ENCODE data around the gene AGBL4.
"Not testable (repeated sequence)": the region's sequence is repeated elsewhere in the genome, so short reads cannot be mapped to it uniquely, and the experiment has no call there.

AGBL4 gene

DNA sequence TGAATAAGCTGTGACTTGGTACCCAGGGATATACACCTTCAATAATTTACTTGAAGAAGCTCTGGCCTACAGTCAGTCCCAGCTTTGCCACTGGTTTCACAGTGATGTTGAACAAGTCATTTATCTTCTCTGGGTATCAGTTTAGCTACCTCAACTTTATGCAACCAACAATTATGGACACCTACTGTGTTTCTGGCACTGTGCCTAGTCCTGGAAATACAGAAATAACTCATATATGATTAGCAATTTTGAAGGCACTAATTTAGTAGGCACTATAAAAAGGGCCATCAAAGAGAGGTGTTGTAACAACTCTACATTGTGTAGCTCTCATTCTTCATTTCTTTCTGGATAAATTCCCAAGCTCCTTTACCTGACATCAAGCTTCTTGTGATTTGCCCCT is 1463.2 kb downstream of the AGBL4 start:
- DNase-seq, result no peak

DNA sequence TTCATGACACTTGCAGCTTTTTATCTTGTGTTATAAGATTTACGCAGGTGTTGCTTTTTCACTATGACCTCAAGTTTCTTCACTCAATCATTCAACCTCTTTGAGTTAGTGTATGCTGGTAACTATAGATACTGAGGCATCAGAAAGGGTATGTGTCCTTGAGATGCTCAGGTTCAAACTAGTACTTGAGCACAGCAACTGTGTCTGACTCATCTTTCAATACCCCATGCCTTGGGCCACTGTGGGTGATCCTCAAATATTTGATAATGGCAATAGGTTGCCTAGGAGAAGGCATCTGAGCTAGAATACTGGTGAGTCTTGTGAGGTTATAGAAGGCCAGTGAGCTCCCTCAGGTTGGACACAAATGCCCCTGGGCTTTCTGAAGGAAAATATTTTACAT is 1463.6 kb downstream of the AGBL4 start:
- no peak for DNase-seq

DNA sequence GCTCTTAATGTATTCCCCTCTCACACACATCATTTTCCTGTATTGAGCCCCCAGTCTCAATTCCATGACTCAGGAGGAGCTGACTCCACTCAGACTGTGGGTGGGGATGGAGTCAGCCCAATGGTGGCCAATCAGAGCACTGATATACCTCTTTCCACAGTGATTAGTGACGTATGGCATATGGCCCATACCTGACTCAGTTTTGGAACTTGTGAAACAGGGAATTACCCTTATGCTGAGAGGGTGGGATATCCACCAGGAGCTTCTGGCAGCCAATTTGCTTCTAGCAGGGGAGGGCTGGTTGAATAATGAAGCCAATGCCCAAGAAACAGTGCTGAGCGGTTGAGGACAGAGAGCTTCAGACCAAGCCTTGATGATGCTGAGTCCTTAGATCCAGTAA is 1465.4 kb downstream of the AGBL4 start:
- no peak for DNase-seq

DNA sequence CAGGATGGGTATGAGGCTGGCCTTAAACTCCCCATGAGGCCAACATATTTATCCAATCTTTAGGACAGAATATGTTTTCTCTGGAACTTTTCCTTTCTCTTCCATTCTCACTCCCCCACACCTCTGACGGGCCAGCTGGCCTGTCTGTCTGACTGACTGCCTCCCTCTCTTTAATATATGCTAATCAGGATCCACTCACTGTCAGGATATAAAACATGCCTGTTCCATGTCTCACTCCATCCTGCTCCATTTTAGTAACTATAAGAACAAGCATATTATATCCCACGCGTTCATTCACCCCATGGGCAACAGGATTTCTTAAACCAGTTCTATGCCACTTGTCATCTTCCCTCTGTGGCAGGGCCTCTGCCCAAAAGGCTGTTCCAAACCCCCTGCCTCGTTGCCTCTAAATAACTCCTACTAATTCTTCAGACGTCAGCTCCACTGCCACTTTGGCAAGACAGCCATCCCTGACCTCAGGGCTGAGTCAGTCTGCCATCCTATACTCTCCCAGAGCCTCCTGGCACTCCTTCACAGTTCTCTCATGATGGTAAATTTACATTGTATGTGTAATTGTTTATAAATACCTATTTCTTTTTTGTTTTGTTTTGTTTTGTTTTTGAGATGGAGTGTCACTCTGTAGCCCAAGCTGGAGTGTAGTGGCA is 1467.4 kb downstream of the AGBL4 start:
- DNase-seq, result no peak

DNA sequence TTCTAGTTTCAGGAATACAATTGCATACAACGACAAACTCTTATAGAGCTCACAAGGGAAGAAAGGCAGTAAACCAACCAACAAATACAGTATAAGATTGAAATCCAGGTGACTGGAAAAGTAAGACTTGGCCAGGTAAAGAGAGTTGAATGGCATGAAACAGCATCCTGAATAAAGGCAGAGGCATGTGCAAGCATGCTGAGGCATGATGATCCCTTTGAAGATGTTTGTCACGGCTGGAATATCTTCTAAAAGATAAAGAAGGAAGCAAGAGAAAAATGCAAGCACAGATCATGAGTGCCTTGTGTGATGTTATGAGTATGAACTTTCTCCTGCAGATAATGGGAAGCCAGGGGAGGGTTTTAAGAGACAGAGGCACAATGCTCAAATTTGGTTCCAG is 1468.5 kb downstream of the AGBL4 start:
- DNase-seq, result no peak

DNA sequence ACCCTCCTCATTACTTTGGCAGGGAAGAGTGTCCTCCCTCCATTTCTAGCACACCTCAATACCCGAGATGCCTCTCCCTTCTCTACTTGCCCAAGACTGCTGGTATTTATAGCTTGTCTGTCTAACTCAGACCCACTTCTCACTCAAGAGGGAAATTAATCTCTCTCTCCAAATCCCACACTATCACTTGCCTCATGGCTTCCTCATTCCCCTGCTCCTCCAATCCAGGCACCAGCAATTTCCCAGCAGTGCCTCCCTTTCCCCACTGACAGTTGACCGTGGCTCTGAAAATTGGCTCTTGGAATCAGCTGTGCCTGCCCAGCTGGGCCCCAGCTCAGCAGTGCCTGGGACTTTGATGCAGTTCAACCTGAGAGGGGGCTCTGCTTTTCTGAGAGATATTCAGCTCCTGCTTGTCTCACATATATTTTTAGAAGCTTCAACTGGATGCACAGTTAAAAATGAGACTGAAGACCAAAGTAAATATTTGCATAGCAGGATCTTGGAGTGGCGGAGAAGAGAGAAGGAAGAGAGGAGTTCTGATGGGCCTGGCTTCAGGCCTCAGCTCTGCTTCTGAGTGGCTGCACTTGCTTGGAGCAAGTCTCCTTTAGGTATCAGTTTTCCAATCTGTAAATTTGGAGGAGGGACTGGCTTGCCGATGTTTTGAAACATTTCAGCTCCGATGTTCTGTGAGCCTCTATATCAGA is 1470.7 kb downstream of the AGBL4 start:
- no peak for DNase-seq

DNA sequence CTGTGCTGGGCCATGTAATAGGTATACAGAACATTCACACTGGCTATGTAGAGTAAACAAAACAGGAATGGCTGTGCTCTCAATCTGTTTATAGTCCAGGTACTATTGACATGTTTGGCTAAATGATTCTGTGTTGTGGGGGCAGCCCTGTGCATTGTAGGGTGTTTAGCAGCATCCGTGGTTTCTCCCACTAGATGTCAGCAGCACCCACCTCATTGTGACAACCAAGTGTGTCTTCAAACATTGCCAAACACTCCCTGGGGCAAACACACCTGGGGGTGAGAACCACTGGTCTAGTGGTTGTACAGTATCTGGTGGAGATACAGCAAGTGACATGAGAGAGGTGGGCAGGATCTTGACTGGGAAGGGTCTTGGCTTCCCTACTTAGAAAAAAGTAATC is 1471.3 kb downstream of the AGBL4 start:
- no peak for DNase-seq

DNA sequence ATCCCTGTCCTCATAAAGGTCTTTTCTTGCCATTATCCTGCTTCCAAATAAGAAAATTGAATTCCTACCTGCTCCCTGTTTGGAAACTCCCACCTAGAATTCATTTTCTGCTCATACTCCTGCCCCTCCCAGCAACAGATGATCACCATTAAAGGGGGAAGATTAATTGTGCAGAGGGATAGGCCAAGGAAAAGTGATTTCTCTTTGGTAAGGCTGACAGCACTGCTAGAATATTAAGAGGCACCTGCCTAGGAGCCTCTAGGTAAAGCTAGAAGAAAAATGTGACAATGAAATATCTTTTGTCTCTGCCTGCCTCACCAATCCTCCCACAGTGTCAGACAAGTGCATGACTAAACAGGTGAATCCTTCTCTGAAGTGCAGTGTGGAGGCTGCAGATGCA is 1474.8 kb downstream of the AGBL4 start:
- DNase-seq, result no peak

DNA sequence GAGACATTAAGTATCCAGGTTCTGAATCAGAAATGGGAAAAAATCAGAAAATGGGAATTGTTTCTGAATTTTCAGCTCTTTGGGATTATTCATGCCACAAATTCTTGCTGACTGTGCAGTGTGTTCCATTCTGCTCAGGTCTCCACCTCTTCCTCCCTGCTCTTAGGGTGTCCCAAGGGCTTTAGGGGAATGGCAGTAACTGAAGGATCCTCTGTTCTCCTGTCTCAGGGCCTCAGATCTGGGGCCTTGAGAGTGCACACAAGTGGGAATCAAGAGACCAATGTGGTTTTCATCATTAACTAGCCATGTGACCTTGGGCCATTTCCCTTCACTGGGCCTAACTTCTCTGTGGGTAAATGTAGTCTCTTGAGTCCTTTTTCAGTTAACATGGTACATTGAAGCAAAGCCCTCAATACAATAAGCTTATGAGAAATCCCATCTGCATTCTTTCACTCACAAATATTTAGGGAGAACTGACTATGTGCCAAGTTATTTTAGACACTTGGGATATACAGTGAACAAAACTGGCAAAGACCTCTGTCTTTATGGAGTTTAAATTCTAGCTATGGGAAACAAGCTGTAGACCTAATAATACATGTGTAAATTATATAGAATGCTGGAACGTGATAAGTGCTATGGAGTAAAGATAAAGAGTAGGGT is 1476.1 kb downstream of the AGBL4 start:
- no peak for DNase-seq

DNA sequence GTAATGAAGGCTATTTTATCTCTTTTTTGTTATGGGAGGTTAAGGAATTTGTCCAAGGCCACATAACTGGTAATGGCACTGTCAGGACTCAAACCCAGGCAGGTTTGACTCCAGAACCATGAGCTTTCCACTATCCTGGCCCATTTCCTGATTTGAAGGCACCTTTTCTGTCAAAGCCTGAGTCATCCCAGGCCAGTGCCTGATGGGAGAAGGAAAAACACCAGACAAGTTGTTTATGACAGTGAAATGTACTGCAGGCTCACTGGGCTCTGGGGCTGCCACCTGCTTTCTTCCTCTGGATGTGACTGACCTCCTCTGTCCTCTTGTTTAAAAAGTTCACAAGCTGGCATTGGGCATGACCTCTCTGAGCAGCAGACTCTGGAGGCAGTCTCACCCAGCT is 1479.9 kb downstream of the AGBL4 start:
- no peak for DNase-seq

DNA sequence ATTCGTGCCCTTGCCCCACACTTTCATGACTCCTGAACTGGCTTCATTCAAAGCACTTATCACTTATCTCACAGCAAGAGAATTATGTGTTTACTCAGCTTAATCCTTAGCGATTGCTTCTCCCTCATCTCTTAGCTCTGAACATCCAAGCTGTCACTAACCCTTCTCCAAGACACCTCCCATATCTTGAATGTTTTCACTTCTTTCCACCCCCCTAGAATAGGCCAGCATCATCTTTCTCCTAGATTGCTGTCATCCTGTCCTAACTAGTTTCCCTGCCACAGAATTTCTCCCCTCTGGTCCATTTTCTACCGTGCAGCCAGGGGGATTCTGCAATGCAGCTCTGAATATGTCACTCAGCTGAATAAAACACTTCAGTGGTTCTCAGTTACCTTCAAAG is 1483.2 kb downstream of the AGBL4 start:
- DNase-seq, result no peak

DNA sequence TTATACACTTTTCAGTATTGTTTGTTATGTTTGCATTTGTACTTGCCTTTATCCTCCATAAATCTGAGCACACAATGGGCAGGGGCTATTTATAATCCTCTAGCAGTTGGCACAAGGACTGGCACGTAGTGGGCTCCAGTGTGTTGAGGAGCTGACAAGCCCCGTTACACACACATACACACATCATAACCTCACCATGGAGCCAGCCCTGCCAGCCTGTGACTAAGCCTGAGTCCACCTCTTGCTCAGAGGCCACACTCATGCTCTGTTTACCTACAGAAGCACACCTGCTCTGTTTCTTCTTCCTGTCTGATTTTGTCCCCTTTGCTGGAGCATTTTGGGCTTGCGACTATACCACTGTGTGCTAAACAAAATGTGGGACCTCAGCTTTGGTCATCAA is 1487.3 kb downstream of the AGBL4 start:
- no peak for DNase-seq

DNA sequence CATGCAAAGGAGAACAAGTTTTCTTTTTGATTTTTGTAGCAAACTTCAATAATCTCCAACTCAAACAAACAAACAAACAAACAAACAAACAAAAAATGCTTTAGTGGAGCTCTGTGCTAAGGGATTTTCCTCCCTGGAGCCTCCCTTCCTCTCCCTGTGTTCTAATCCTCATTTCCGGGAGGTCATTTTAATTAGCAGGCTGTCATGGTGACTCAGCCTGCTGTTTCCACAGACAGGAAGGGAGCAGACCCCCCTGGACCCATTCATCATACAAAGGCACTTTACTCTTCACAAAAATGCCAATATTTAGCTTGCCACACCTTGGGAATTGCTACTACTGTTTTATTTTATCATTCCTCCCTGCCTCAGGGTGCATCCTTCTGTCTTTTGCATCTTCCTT is 1490.8 kb downstream of the AGBL4 start:
- no peak for DNase-seq

DNA sequence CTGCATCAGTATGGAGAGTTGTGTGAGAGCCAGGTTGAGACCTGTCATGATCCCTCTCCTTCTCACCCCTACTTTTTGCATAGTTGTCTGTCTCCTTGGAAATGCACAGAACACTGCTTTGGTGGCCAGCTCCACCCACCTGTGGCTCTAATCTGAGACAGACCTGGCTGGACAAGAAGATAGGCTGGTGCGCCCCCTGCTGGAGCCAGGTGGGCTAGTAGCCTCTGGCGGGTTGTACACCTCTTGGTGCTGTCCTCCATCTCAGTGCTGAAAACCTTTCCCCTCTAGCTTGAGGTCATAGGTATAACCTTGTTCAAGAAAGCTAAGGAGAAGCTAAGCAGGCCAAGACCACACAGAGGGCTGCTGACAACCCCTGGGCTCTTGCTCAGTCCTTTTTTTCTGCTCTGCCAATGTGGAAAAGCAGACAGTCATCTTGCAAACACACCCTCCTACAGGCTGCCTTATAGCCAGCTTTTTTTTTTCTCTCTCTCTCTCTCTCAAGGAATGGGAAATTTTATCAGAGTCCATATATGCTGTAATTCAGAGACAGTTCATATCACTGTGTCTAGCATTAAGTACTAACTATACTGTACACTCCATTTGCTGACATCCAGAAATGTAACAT is 1492.9 kb downstream of the AGBL4 start:
- DNase-seq, result no peak

DNA sequence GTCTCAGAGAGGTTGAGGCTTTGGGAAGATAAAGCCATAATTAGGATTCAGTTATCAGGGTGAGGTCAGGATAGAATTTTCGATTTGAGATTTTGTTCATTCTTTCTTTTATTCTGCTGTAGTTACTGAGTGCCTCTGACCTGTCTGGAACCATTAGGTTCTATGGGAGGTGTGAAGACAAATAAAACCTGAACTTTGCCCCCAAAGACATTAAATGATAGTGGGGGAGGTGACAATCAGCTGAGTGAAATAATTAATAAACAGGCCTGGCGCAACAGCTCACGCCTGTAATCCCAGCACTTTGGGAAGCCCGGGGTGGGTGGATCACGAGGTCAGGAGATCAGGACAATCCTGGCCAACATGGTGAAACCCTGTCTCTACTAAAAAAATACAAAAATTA is 1496.7 kb downstream of the AGBL4 start:
- no peak for DNase-seq

DNA sequence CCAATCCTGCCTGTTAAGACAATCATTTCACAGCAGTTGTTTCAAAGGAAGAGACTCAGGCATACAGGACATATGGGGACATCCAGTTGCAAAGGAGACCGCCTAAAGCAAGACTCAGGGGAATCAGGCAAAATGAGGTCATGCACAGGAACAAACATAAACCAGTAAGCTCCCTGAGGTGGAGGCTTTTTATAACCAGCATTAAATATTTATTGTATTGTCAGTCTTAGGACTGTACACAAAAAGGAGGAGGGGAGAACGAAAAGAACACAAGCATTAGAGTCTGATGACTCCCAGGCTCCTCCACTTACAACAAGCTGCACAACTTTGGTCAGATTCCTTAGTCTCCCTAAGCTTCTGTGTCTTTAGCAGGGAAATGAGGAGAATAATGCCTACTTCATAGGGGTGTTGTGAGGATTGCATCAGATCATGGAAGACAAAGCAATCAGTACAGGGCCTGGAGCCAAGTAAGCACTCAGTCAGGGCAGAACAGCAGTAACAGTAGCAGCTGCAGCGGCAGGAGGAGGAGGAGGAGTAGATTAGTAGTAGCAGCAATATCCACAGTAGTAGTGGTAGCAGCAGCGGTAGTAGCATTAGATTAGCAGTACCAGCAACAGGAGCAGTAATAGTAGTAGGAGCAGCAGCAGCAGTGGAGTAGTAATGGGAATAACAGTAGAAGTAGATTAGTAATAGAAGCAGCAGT is 1497.6 kb downstream of the AGBL4 start:
- no peak for DNase-seq

DNA sequence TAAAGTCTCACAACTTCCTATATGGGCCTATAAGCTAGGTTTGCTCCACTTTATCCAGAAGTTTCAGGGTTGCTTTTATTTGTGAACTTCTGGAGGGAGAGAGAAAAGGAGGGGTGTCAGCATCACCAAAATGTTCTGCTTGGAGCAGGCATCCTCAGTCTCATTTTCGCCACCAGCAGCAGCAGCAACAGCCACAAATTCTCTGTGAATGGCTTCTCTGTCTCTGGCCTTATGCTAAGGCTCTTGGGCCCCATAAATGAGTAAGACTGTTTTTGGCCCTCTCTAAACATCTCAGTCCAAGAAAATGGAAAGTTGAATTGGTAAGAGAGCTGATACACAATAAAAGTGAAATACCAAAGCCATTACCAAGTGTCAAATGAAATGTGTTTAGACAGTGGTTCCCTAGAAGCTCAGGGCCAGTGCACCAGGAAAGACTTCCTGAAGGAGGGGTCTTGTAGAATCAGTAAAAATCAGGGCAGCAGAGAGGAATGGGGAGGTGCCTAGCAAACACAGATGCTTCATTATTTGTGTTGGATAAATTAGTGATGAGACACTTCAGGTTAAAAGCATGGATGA is 1498.8 kb downstream of the AGBL4 start:
- DNase-seq, result no peak

DNA sequence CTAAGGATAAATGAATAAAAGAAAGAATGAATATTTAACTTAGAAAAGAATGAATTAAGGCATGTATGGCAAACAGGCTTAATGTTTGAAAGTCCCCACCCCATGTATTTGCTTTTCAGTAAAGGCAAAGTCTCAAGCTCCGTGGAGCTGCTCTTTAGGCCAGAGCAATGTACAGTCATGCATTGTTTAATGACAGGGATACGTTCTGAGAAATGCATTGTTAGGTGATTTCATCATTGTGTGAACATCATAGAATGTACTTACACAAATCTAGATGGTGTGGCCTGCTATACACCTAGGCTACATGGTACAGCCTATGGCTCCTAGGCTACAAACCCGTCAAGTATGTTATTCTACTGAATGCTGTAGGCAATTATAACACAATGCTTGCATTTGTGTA is 1500.2 kb downstream of the AGBL4 start:
- DNase-seq, result no peak

DNA sequence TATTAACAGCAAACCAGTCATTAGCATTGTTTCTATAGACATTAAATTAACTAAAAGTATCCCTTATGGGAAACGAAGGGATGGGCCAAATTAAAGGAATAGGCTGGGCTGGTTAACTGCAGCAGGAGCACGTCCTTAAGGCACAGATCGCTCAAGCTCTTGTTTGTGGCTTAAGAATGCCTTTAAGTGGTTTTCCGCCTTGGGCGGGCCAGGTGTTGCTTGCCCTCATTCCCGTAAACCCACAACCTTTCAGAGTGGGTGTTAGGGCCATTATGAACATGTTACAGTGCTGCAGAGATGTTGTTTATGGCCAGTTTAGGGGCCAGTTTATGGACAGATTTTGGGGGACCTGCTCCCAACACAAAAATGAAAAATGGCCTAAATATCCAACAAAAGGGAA is 1503.9 kb downstream of the AGBL4 start:
- DNase-seq, result not testable (repeated sequence)

DNA sequence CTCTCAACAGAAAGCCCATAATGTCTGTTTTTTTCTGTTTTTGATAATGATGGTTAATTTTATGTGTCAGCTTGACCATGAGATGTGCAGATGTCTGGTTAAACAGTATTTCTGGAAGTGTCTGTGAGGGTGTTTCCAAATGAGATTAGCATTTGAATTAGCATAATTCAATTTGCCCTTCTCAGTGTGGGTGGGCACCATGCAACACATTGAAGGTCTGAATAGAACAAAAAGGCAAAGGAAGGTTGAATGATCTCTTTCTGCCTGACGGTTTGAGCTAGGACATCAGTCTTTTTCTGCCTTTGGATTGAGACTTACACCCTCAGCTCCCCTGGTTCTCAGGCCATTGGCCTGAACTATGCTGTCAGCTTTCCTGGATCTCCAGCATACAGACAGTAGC is 1516.9 kb downstream of the AGBL4 start:
- DNase-seq, result no peak

DNA sequence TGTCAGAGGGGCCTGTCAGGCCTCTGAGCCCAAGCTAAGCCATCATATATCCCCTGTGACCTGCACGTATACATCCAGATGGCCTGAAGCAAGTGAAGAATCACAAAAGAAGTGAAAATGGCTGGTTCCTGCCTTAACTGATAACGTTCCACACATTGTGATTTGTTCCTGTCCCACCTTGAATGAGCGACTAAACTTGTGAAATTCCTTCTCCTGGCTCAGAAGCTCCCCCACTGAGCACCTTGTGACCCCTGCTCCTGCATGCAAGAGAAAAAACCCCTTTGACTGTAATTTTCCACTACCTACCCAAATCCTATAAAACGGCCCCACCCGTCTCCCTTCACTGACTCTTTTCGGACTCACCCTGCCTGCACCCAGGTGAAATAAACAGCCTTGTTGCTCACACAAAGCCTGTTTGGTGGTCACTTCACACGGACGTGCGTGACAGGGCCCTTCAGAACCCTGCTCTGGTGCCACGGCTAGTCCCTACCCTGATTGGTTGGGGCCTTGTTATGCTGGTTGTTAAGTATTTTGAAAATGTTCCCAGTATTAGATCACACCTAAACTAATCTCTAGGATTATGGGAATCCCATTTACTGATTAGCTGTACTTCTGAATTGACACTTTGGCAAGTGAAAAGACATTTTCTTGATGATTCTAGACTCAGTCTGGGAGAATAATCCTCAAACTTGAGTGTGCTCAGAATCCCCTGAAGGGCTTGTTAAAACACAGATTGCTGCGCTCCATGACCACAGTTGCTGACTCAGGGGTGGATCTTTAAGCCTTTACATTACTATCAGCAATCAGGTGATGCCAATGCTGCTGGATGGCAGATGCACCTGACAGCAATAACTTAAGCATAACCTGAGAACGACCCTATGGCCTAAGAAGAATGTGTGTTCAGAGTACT is 1523.0 kb downstream of the AGBL4 start:
- no peak for DNase-seq

All from effector CD4-positive, alpha-beta T cell (primary cell).